ENCODE data around the gene RASSF7.

GRCh38 chr11:555227-555779, 5.5 kb upstream of the RASSF7 start:
- TF ChIP-seq EZH2 (IDR thresholded peaks at IDR 0.05; ENCODE audit: insufficient read depth, poor library complexity, severe bottlenecking), result peak; percentile 94
- no peak for TF ChIP-seq EZH2phosphoT487 (IDR thresholded peaks at IDR 0.05; ENCODE audit: insufficient read depth, low read depth)

All from GM23248 (cell line).